Subcutaneous adipose tissue (tissue), 4 donors: ENCODE measurements around the gene NPR2. TPM values are rescaled to one million over a fixed set of nuclear protein-coding genes. Genes with fewer than 3 reads are reported as not detected.

Source experiments
- total RNA-seq, 4 donors: library from RNA; depleted of rRNA; stranded (reverse); fragments of >200 nt; gene quantifications; one replicate each; pipeline ENCODE4 v1.1.0, GENCODE V29; 2016
- TF ChIP-seq, protein P1 (sequence below): fragments of 450-650 bp; IDR thresholded peaks from one replicate; pipeline ENCODE4 v1.5.1; 2016; ENCODE audit warnings: low read depth, mild to moderate bottlenecking, control low read depth, antibody characterized with exemption, moderate library complexity

Gene NPR2
- total RNA-seq, 4 donors from 2014 or later, result 15.8 to 36.1 (median 24.3) TPM

DNA sequence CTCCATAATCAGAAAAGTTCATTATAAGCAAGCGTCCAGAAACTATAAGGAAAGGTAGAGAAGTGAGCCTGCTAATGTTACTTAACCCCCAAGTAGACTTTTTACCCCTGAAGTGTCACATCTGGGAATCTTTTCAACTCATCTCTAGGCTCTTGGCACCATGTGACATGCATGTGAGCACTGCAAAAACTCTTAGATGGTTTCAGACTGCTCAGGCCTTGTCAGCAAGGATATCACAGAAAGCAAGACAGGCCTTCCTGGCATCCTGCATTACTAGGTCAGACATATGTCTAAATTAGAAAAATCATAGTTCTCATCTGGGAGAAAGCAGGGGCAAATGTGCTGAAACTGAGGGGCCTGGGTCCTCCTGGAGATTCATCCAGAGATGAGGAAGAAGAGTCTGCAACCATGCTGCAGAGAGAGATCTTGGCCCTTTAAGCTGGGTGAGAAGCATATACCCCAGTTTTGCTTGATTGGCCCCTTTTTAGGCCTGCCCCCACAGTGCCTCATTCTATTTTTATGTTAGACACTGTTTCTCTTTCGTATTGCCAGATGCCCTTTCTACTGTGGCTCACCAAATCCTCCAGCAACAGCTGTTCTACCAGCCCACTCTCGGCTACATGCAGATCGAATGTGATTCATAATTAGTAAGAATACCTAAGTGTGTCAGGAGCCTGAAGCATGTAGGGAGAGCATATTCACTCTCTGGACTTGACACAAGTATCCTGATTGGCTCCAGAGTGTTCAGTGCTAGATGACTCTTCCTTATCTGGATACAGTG lies 56.6 kb downstream of the NPR2 start:
- TF ChIP-seq, protein P1, sequence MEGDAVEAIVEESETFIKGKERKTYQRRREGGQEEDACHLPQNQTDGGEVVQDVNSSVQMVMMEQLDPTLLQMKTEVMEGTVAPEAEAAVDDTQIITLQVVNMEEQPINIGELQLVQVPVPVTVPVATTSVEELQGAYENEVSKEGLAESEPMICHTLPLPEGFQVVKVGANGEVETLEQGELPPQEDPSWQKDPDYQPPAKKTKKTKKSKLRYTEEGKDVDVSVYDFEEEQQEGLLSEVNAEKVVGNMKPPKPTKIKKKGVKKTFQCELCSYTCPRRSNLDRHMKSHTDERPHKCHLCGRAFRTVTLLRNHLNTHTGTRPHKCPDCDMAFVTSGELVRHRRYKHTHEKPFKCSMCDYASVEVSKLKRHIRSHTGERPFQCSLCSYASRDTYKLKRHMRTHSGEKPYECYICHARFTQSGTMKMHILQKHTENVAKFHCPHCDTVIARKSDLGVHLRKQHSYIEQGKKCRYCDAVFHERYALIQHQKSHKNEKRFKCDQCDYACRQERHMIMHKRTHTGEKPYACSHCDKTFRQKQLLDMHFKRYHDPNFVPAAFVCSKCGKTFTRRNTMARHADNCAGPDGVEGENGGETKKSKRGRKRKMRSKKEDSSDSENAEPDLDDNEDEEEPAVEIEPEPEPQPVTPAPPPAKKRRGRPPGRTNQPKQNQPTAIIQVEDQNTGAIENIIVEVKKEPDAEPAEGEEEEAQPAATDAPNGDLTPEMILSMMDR, result no peak

DNA sequence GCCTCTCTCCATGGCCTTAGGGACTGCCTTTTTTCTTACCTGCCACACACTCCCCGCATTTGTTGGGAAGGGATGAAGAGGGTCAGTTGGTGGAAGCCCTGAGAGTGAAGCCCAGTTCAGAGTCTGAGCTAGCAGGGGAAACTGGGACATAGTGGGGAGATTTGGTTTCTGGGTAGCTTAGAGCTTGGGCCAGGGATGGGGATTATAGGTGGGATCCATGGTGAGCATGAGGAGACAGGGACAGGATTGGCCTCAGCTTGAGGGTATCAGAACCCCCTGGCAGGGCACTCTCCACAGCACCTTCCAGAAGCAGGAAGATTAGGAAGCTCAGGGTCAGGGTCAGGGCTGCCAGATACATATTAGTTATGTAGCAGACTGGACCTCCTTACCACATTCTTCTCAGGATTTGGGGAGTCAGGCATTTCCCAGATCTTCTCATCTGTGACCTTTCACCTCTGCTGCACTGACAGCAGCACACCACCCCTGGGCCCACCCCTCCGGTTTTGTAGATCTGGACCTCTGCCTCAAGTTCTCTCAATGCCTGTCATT lies 61.0 kb downstream of the NPR2 start:
- TF ChIP-seq, protein P1, result no peak

DNA sequence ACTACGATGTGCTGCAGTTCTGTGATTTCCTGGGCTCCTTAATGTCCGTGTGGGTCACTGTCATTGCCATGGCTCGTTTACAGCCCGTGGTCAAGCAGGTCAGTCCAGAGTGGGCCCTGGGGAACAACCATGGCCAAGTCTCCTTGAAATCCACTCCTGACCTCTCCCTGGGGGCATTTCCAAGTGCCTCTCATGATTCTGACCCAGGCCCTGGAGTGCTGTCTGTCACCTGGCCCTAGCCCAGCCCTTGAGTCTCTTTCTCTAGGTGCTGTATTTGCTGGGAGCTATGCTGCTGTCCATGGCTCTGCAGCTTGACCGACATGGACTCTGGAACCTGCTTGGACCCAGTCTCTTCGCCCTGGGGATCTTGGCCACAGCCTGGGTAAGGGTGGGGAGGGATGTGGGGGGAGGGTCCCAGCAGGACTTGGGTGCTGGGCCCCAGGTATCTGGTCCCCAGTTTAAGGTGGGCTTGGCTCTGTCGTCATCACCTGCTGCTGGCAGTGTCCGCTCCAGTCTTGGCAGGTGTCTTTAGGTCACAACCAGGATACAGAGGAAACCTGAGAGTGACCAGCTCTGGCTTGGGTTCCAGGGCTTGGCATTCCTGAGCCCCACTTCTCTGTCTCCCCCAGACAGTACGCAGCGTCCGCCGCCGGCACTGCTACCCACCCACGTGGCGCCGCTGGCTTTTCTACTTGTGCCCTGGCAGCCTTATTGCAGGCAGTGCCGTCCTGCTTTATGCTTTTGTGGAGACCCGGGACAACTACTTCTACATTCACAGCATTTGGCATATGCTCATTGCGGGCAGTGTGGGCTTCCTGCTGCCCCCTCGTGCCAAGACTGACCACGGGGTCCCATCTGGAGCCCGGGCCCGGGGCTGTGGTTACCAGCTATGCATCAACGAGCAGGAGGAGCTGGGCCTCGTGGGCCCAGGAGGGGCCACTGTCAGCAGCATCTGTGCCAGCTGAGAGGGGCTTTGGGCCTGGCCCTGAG lies 61.8 kb downstream of the NPR2 start:
- TF ChIP-seq, protein P1, result no peak

DNA sequence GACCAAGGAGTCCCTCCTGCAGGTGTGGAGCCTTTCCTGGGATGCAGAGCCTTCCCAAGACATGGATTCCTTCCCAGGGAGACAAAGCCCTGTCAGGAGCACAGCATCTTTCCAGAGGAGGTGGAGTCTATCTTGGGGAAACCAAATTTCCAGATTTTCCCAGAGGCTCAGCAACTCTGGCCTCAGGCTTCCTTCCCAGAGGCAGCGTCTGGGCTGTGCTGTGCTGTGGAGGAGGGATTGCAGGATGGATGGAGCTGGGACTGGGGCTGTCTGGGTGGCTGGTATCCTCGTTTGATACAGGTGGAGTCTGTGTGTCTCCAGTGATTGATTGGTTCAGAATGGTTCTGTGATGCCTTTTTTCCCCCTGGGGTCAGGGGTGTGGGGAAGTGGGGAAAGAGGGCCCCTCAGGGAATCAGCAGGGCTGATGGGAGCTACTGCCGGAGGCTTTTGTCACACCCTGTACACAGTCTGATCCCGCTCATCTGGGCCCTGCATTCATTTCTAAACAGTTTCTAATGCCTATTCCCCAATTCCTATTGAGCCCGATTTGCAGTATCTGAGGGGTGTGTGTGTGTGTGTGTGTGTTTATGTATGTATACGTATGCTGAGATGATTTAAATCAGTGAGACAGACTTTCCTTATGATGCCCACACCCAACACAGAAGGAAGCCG lies 62.8 kb downstream of the NPR2 start:
- TF ChIP-seq, protein P1, result no peak

DNA sequence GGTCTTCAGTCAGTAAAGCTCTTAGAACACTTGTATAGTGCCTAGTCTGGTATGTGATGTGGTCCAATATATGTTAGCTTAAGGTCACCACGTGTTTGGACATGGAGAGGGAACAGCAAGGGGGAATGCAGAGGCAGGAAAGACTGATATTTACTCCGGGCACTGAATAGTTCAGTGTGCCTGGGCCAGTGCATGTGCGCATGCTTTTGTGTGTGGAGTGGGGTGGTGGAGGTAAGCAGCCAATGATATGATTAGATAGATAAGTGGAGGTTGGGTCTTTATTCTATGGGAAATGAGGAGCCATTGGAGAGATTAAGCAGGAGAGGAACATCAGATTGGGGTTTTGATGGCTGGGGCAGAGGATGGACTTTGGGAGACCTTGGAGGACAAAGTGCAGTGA lies 64.8 kb downstream of the NPR2 start:
- TF ChIP-seq, protein P1, result no peak

DNA sequence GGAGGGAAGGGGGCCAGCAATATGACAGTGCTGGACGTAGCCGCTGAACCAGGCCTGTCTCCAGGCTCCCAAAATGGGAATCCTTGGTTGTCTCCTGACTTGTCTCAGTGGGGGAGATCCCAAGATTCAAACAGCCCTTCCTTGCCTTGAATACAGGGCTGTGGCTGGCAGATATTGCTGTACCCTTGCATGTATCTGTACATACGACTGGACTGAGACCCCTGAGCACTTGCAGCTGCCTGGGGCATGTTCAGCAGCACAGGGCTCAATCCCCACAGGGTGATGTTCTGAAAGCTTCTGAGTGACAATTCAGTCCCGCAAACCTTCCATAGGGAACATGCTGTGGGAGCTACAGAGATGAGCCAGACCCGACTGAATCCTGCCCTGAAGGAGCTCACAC lies 65.5 kb downstream of the NPR2 start:
- TF ChIP-seq, protein P1, result no peak
